ACHN (cell line): ENCODE data around the gene GDAP2.

ENCODE experiments used
- DNase-seq: peaks from one replicate; pipeline ENCODE4 v3.0.0-alpha.2; 2015
- in situ Hi-C: cut with HindIII; loops from 2 replicates; pipeline ENCODE4 v1.10.0; 2017; ENCODE audit warnings: low sequenced_read_pairs, low pct_ligation_motif_present, low pct_unique_long_range_greater_than_20kb

Gene GDAP2

GRCh38 chr1:117911051-117911450 lies 18.4 kb downstream of the GDAP2 start:
- in situ Hi-C loops, result no loop called here
- no peak for DNase-seq

GRCh38 chr1:117905019-117905418 lies 24.4 kb downstream of the GDAP2 start:
- DNase-seq, result no peak
- in situ Hi-C loops, result no loop called here

GRCh38 chr1:117904485-117904884 lies 24.9 kb downstream of the GDAP2 start:
- DNase-seq, result no peak
- in situ Hi-C loops, result no loop called here

GRCh38 chr1:117902944-117903343 lies 26.5 kb downstream of the GDAP2 start:
- in situ Hi-C loops, result no loop called here
- no peak for DNase-seq

- in situ Hi-C loops, result no loop called here
- DNase-seq, result no peak
These were observed 29.6 kb downstream of the GDAP2 start for GRCh38 chr1:117899801-117900200.

GRCh38 chr1:117897551-117897950 lies 31.9 kb downstream of the GDAP2 start:
- DNase-seq, result no peak
- in situ Hi-C loops, result no loop called here

- peak; percentile 73 for DNase-seq
- in situ Hi-C loops, result no loop called here
These were observed 33.8 kb downstream of the GDAP2 start for GRCh38 chr1:117895482-117896114.

GRCh38 chr1:117894078-117894477 lies 35.3 kb downstream of the GDAP2 start:
- DNase-seq, result no peak
- in situ Hi-C loops, result no loop called here

GRCh38 chr1:117892512-117892911 lies 36.9 kb downstream of the GDAP2 start:
- no peak for DNase-seq
- in situ Hi-C loops, result no loop called here

- DNase-seq, result no peak
- in situ Hi-C loops, result no loop called here
These were observed 39.0 kb downstream of the GDAP2 start for GRCh38 chr1:117890452-117890851.

- DNase-seq, result no peak
- in situ Hi-C loops, result no loop called here
These were observed 43.2 kb downstream of the GDAP2 start for GRCh38 chr1:117886101-117886795.

GRCh38 chr1:117883616-117884015 lies 45.8 kb downstream of the GDAP2 start:
- in situ Hi-C loops, result no loop called here
- DNase-seq, result peak; percentile 13

GRCh38 chr1:117879284-117879683 lies 50.1 kb downstream of the GDAP2 start:
- in situ Hi-C loops, result no loop called here
- DNase-seq, result no peak

GRCh38 chr1:117877823-117878222 lies 51.6 kb downstream of the GDAP2 start:
- no peak for DNase-seq
- in situ Hi-C loops, result no loop called here

GRCh38 chr1:117871013-117871412 lies 58.4 kb downstream of the GDAP2 start:
- in situ Hi-C loops, result no loop called here
- DNase-seq, result no peak

- in situ Hi-C loops, result no loop called here
- DNase-seq, result no peak
These were observed 67.7 kb downstream of the GDAP2 start for GRCh38 chr1:117861694-117862093.

GRCh38 chr1:117860896-117861610 lies 68.4 kb downstream of the GDAP2 start:
- in situ Hi-C loops, result no loop called here
- DNase-seq, result no peak

GRCh38 chr1:117859901-117860300 lies 69.5 kb downstream of the GDAP2 start:
- DNase-seq, result no peak

GRCh38 chr1:117857418-117857817 lies 72.0 kb downstream of the GDAP2 start:
- in situ Hi-C loops, result no loop called here

More at GRCh38 chr1:117859901-117860300, 69.5 kb downstream of the GDAP2 start:
- in situ Hi-C loops, result no loop called here

More at GRCh38 chr1:117857418-117857817, 72.0 kb downstream of the GDAP2 start:
- DNase-seq, result no peak
